ENCODE results near the gene CSPG4.
"Not testable (repeated sequence)": the region's sequence is repeated elsewhere in the genome, so short reads cannot be mapped to it uniquely, and the experiment has no call there.

DNA sequence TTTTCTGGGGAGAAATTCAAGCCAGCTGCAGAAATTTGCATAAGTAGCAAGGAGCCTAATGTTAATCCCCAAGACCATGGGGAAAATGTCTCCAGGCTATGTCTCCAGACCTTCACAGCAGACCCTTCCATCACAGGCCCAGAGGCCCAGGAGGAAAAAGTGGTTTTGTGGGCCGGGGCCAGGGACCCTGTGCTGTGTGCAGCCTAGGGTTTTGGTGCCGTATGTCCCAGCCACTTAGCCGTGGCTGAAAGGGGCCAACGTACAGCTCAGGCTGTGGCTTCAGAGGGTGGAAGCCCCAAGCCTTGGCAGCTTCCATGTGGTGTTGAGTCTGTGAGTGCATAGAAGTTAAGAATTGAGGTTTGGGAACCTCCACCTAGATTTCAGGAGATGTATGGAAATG, 29.7 kb upstream of the CSPG4 start:
- TF ChIP-seq, protein P1, sequence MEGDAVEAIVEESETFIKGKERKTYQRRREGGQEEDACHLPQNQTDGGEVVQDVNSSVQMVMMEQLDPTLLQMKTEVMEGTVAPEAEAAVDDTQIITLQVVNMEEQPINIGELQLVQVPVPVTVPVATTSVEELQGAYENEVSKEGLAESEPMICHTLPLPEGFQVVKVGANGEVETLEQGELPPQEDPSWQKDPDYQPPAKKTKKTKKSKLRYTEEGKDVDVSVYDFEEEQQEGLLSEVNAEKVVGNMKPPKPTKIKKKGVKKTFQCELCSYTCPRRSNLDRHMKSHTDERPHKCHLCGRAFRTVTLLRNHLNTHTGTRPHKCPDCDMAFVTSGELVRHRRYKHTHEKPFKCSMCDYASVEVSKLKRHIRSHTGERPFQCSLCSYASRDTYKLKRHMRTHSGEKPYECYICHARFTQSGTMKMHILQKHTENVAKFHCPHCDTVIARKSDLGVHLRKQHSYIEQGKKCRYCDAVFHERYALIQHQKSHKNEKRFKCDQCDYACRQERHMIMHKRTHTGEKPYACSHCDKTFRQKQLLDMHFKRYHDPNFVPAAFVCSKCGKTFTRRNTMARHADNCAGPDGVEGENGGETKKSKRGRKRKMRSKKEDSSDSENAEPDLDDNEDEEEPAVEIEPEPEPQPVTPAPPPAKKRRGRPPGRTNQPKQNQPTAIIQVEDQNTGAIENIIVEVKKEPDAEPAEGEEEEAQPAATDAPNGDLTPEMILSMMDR (IDR thresholded peaks at IDR 0.05; ENCODE audit: insufficient read depth, low read length) = not testable (repeated sequence)
- not testable (repeated sequence) for TF ChIP-seq POLR2AphosphoS5 (IDR thresholded peaks at IDR 0.05; ENCODE audit: low read depth)
